PC-9 (cell line): ENCODE results near the gene UBE2E2.

ENCODE experiments used
- EZH2 ChIP-seq: fragments of 200-600 bp; sonication (generic); IDR thresholded peaks from 2 replicates; pipeline ENCODE4 v1.8.0; 2017; ENCODE audit warnings: antibody characterized with exemption, low read depth
- TF ChIP-seq, protein P1 (sequence below): fragments of 200-600 bp; sonication (generic); conservative IDR thresholded peaks from 2 replicates; pipeline ENCODE4 v1.6.1; 2017; ENCODE audit warnings: mixed run types, antibody characterized with exemption, mild to moderate bottlenecking, moderate library complexity

DNA sequence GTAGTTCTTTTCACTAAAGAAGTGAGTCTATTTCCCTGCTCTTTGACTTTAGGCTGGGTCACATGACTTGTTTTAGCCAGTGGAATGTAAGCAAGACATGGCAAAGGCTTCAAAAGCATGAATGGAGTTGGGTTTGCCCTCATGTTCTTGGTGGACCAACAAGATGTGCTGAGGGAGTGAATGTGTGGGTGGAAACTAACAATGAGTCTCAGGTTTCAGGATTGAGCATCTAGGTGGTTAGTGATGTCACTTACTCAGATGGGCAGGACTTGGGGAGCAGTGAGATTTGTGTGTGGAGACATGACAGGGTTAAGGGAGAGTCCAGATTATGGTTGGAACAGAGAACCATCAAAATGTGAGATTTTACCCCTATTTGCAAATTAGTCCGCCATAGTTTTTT is 421.2 kb downstream of the UBE2E2 start:
- TF ChIP-seq, protein P1, sequence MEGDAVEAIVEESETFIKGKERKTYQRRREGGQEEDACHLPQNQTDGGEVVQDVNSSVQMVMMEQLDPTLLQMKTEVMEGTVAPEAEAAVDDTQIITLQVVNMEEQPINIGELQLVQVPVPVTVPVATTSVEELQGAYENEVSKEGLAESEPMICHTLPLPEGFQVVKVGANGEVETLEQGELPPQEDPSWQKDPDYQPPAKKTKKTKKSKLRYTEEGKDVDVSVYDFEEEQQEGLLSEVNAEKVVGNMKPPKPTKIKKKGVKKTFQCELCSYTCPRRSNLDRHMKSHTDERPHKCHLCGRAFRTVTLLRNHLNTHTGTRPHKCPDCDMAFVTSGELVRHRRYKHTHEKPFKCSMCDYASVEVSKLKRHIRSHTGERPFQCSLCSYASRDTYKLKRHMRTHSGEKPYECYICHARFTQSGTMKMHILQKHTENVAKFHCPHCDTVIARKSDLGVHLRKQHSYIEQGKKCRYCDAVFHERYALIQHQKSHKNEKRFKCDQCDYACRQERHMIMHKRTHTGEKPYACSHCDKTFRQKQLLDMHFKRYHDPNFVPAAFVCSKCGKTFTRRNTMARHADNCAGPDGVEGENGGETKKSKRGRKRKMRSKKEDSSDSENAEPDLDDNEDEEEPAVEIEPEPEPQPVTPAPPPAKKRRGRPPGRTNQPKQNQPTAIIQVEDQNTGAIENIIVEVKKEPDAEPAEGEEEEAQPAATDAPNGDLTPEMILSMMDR, result no peak
- no peak for TF ChIP-seq EZH2
